Thyroid gland (tissue), 4 donors: ENCODE measurements around the gene EEFSEC.

Experiments
- POLR2A ChIP-seq, 2 donors: fragments of 450-650 bp; IDR thresholded peaks; one replicate each; pipeline ENCODE4 v1.6.1; 2017; ENCODE audit warnings: antibody characterized with exemption in 2 of 2, mild to moderate bottlenecking in 2 of 2, moderate library complexity in 1 of 2
- TF ChIP-seq, protein P1 (sequence below), 6 experiments: fragments of 200-600 bp in 3 of 6; fragments of 450-650 bp in 3 of 6; sonication (generic) in 3 of 6; IDR thresholded peaks; one replicate each; pipeline ENCODE4 v1.5.1; 2016 to 2019; ENCODE audit warnings: antibody characterized with exemption in 6 of 6, mild to moderate bottlenecking in 2 of 6, inconsistent platforms in 1 of 6, moderate library complexity in 1 of 6

DNA sequence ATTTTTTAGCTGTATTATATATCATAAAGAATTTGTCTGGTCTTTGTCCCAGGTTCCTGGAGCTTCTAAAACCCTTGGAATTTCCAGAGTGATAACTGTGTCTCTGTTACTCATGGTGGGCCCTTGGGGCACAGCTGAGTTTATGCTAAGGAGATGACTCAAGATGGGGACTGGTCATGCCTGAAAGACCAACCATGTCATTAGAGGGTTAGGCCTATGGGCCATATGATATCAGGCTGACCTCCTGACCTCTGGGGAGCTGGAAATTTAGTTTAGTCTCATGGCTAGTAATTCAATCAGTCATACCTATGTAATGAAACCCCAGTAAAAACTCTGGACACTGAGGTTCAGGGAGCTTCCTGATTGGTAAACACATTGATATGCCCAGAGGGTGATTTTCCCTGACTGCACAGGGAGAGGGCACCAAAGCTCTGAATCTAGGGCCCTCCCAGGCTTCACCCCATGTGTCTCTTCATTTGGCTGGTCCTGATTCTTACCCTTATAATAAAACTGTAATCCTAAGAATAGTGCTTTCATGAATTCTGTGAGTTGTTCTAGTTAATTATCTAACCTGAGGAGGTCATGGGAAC is 69.6 kb downstream of the EEFSEC start:
- TF ChIP-seq, protein P1, sequence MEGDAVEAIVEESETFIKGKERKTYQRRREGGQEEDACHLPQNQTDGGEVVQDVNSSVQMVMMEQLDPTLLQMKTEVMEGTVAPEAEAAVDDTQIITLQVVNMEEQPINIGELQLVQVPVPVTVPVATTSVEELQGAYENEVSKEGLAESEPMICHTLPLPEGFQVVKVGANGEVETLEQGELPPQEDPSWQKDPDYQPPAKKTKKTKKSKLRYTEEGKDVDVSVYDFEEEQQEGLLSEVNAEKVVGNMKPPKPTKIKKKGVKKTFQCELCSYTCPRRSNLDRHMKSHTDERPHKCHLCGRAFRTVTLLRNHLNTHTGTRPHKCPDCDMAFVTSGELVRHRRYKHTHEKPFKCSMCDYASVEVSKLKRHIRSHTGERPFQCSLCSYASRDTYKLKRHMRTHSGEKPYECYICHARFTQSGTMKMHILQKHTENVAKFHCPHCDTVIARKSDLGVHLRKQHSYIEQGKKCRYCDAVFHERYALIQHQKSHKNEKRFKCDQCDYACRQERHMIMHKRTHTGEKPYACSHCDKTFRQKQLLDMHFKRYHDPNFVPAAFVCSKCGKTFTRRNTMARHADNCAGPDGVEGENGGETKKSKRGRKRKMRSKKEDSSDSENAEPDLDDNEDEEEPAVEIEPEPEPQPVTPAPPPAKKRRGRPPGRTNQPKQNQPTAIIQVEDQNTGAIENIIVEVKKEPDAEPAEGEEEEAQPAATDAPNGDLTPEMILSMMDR (IDR thresholded peaks at IDR 0.05) = no peak
- TF ChIP-seq POLR2A (IDR thresholded peaks at IDR 0.05) = no peak
